H1 (cell line): Measurements from ENCODE around the gene RAD9B. TPM values are rescaled to one million over a fixed set of nuclear protein-coding genes. Genes with fewer than 3 reads are reported as not detected.

ENCODE experiments used
- CTCF ChIA-PET: fragments of 300-600 bp; sonication (Branson Sonifier 250); formaldehyde crosslinking; loops from one replicate; lab custom pipeline; 2021; ENCODE audit not compliant: partially characterized antibody; lab: Charles Lee
- POLR2A ChIA-PET: fragments of 300-600 bp; sonication (Branson Sonifier 250); formaldehyde crosslinking; loops from one replicate; lab custom pipeline; 2021; ENCODE audit warnings: inconsistent platforms; ENCODE audit not compliant: partially characterized antibody; lab: Charles Lee
- DNase-seq, 2 experiments: peaks; one replicate each; pipeline versions ENCODE4 v3.0.0 to v3.0.0-alpha.2; 2010 to 2022; ENCODE audit warnings: low spot score in 2 of 2, low read depth in 1 of 2, mixed read lengths in 1 of 2
- FAIRE-seq: peaks from 2 replicates; lab custom pipeline; 2011; peaks lifted over from hg19 to GRCh38; lab: Jason Lieb, UNC
- H2AFZ ChIP-seq: 2 replicates; pipeline ENCODE4 v1.8.1; 2012; ENCODE audit warnings: low read length, inconsistent platforms
- H2AK5ac ChIP-seq: 2 replicates; pipeline ENCODE4 v1.6.1; 2013; ENCODE audit warnings: low read depth, low read length
- H2BK120ac ChIP-seq: replicated peaks from 2 replicates; pipeline ENCODE3; 2013; ENCODE audit warnings: low read depth, low read length, inconsistent platforms
- H2BK12ac ChIP-seq: 2 replicates; pipeline ENCODE4 v1.6.1; 2013; ENCODE audit warnings: low read depth, low read length
- H2BK15ac ChIP-seq: 2 replicates; pipeline ENCODE4 v1.6.1; 2013; ENCODE audit warnings: low read length
- H2BK20ac ChIP-seq: 2 replicates; pipeline ENCODE4 v1.6.1; 2013; ENCODE audit warnings: low read length
- H2BK5ac ChIP-seq: 2 replicates; pipeline ENCODE4 v1.6.1; 2013; ENCODE audit warnings: low read depth, low read length
- H3K14ac ChIP-seq: 2 replicates; pipeline ENCODE4 v1.6.1; 2013; ENCODE audit warnings: inconsistent platforms; ENCODE audit not compliant: insufficient read length
- H3K18ac ChIP-seq: 2 replicates; pipeline ENCODE4 v1.6.1; 2013; ENCODE audit warnings: low read length; ENCODE audit errors: extremely low read depth
- H3K23ac ChIP-seq: 2 replicates; pipeline ENCODE4 v1.6.1; 2013; ENCODE audit warnings: inconsistent platforms; ENCODE audit not compliant: insufficient read length
- H3K23me2 ChIP-seq: 2 replicates; pipeline ENCODE4 v1.6.1; 2013; ENCODE audit warnings: low read depth, low read length
- H3K27ac ChIP-seq: 2 replicates; pipeline ENCODE4 v1.6.1; 2011; ENCODE audit warnings: low read depth, low read length, inconsistent platforms
- H3K27me3 ChIP-seq, 4 experiments: replicated peaks in 1 of 4; 1 replicate in 1 of 4; 2 replicates in 3 of 4; pipeline versions ENCODE4 v1.6.1 to v1.8.1; 2011 to 2013; ENCODE audit warnings: low read length in 3 of 4, mild to moderate bottlenecking in 3 of 4, inconsistent platforms in 2 of 4, mixed read lengths in 2 of 4, moderate library complexity in 1 of 4; ENCODE audit not compliant: control insufficient read depth in 3 of 4, insufficient read depth in 3 of 4; ENCODE audit errors: extremely low read depth in 1 of 4
- H3K36me3 ChIP-seq, 4 experiments: 2 replicates each; pipeline versions ENCODE4 v1.6.1 to v1.8.1; 2011 to 2013; ENCODE audit warnings: mild to moderate bottlenecking in 4 of 4, low read length in 3 of 4, moderate library complexity in 2 of 4, control low read depth in 1 of 4, inconsistent platforms in 1 of 4; ENCODE audit not compliant: insufficient read depth in 4 of 4, control insufficient read depth in 2 of 4
- H3K4ac ChIP-seq: replicated peaks from 2 replicates; pipeline ENCODE3; 2013; ENCODE audit warnings: low read length, low read depth, mixed read lengths, inconsistent platforms; ENCODE audit not compliant: insufficient read length
- H3K4me1 ChIP-seq, 4 experiments: replicated peaks in 1 of 4; 1 replicate in 1 of 4; 2 replicates in 3 of 4; pipeline versions ENCODE4 v1.6.1 to v1.8.1; 2011 to 2013; ENCODE audit warnings: low read length in 3 of 4, inconsistent platforms in 2 of 4, mixed read lengths in 1 of 4; ENCODE audit not compliant: insufficient read depth in 4 of 4, control insufficient read depth in 3 of 4
- H3K4me2 ChIP-seq, 2 experiments: 2 replicates each; pipeline versions ENCODE4 v1.6.1 to v1.8.1; 2011 to 2013; ENCODE audit warnings: low read depth in 2 of 2, low read length in 2 of 2, control low read depth in 1 of 2, inconsistent platforms in 1 of 2, mild to moderate bottlenecking in 1 of 2; ENCODE audit not compliant: insufficient read depth in 1 of 2
- H3K4me3 ChIP-seq, 4 experiments: fragments of 200-600, 300-600 bp in 1 of 4; sonication (generic), shearing (Covaris generic), sonication (Bioruptor Twin) in 1 of 4; 2 replicates each; pipeline versions ENCODE4 v1.5.1 to v1.8.1; 2011 to 2016; ENCODE audit warnings: low read length in 4 of 4, low read depth in 3 of 4, control low read depth in 2 of 4, inconsistent platforms in 2 of 4, mild to moderate bottlenecking in 2 of 4, mixed read lengths in 1 of 4, moderate library complexity in 1 of 4; ENCODE audit not compliant: insufficient read depth in 2 of 4; ENCODE audit errors: extremely low read depth in 1 of 4
- H3K56ac ChIP-seq: replicated peaks from 2 replicates; pipeline ENCODE3; 2013; ENCODE audit warnings: low read depth, mild to moderate bottlenecking, mixed read lengths, low read length, inconsistent platforms; ENCODE audit not compliant: insufficient read length
- H3K79me1 ChIP-seq: 2 replicates; pipeline ENCODE4 v1.6.1; 2013; ENCODE audit warnings: low read depth, low read length, control low read depth
- H3K79me2 ChIP-seq, 2 experiments: 2 replicates each; pipeline versions ENCODE4 v1.6.1 to v1.8.1; 2012 to 2013; ENCODE audit warnings: low read length in 2 of 2, mild to moderate bottlenecking in 2 of 2, inconsistent platforms in 1 of 2; ENCODE audit not compliant: insufficient read depth in 2 of 2, control insufficient read depth in 1 of 2
- H3K9ac ChIP-seq, 4 experiments: replicated peaks in 1 of 4; 1 replicate in 1 of 4; 2 replicates in 3 of 4; pipeline versions ENCODE4 v1.6.1 to v1.8.1; 2011 to 2013; ENCODE audit warnings: low read depth in 3 of 4, low read length in 3 of 4, control low read depth in 2 of 4, mild to moderate bottlenecking in 2 of 4, moderate library complexity in 2 of 4, inconsistent platforms in 1 of 4; ENCODE audit errors: extremely low read depth in 1 of 4
- H3K9me3 ChIP-seq, 2 experiments: 2 replicates each; pipeline versions ENCODE4 v1.6.1 to v1.8.1; 2012 to 2013; ENCODE audit warnings: mild to moderate bottlenecking in 2 of 2, moderate library complexity in 2 of 2, control low read depth in 1 of 2, inconsistent platforms in 1 of 2, low read depth in 1 of 2, low read length in 1 of 2, mixed read lengths in 1 of 2; ENCODE audit not compliant: insufficient read depth in 2 of 2
- H4K20me1 ChIP-seq, 2 experiments: replicated peaks in 1 of 2; 2 replicates each; pipeline versions ENCODE3 to v1.8.1; 2011 to 2013; ENCODE audit warnings: inconsistent platforms in 2 of 2, low read length in 2 of 2, mild to moderate bottlenecking in 1 of 2; ENCODE audit not compliant: insufficient read depth in 2 of 2, control insufficient read depth in 1 of 2
- H4K5ac ChIP-seq: 2 replicates; pipeline ENCODE4 v1.6.1; 2013; ENCODE audit warnings: low read length, low read depth, mixed read lengths, inconsistent platforms; ENCODE audit not compliant: insufficient read length
- H4K8ac ChIP-seq: 2 replicates; pipeline ENCODE4 v1.8.0; 2013; ENCODE audit warnings: mild to moderate bottlenecking, moderate library complexity, low read length, inconsistent platforms; ENCODE audit not compliant: insufficient read depth; ENCODE audit errors: extremely low read depth
- H4K91ac ChIP-seq: replicated peaks from 2 replicates; pipeline ENCODE3; 2013; ENCODE audit warnings: low read length, mixed read lengths, inconsistent platforms; ENCODE audit not compliant: insufficient read length
- CBX8 ChIP-seq: fragments of 300-800, 300-1000 bp; sonication (generic); IDR thresholded peaks from 2 replicates; pipeline ENCODE4 v1.7.1; 2016; ENCODE audit warnings: low read depth, low read length, borderline replicate concordance
- CTBP2 ChIP-seq: IDR thresholded peaks from 2 replicates; pipeline ENCODE4 v1.7.0; 2011; ENCODE audit warnings: borderline replicate concordance, mild to moderate bottlenecking, moderate library complexity, mixed read lengths, low read length; ENCODE audit not compliant: insufficient read depth, insufficient read length
- FOSL1 ChIP-seq: IDR thresholded peaks from 2 replicates; pipeline ENCODE4 v1.6.1; 2011; ENCODE audit warnings: mild to moderate bottlenecking, low read depth, low read length, moderate library complexity; ENCODE audit not compliant: insufficient read depth
- POU5F1 ChIP-seq: IDR thresholded peaks from 2 replicates; pipeline ENCODE4 v1.6.1; 2011; ENCODE audit warnings: low read depth, mild to moderate bottlenecking, low read length, moderate library complexity
- SIN3A ChIP-seq, 2 experiments: IDR thresholded peaks in 1 of 2; conservative IDR thresholded peaks in 1 of 2; 2 replicates each; pipeline ENCODE4 v1.6.1; 2011 to 2012; ENCODE audit warnings: low read length in 2 of 2, improper control_type of control experiment in 1 of 2, low read depth in 1 of 2, mild to moderate bottlenecking in 1 of 2
- SP1 ChIP-seq: IDR thresholded peaks from 2 replicates; pipeline ENCODE4 v1.6.1; 2011; ENCODE audit warnings: low read depth, low read length
- SRF ChIP-seq: IDR thresholded peaks from 2 replicates; pipeline ENCODE4 v1.6.1; 2011; ENCODE audit warnings: mild to moderate bottlenecking, low read depth, low read length, moderate library complexity
- SUZ12 ChIP-seq: fragments of 200-600 bp; sonication (generic); IDR thresholded peaks from 2 replicates; pipeline ENCODE4 v1.6.1; 2012; ENCODE audit warnings: mild to moderate bottlenecking, inconsistent platforms, low read length, moderate library complexity, mixed read lengths
- YY1 ChIP-seq: IDR thresholded peaks from 2 replicates; pipeline ENCODE4 v1.6.1; 2011; ENCODE audit warnings: low read depth, mild to moderate bottlenecking, low read length
- ZNF274 ChIP-seq: IDR thresholded peaks from 2 replicates; pipeline ENCODE4 v1.7.0; 2012; ENCODE audit warnings: low read length, borderline replicate concordance; ENCODE audit errors: extremely low read depth
- WGBS, 2 experiments: shearing (Covaris generic) in 1 of 2; methylation state at CpG; one replicate each; pipeline versions ENCODE4 v1.1.6 to v1.1.7; 2013 to 2015; ENCODE audit warnings: low lambda C conversion rate in 2 of 2, mixed read lengths in 2 of 2, inconsistent platforms in 1 of 2, low coverage in 1 of 2, missing lambda C conversion rate in 1 of 2; ENCODE audit not compliant: insufficient replicate concordance in 2 of 2, insufficient coverage in 1 of 2, insufficient read length in 1 of 2; ENCODE audit errors: extremely low coverage in 1 of 2, missing lambda C conversion rate in 1 of 2; 5-methylcytosine and 5-hydroxymethylcytosine counted together
- polyA plus RNA-seq, 7 experiments: library from polyadenylated mRNA; depleted of rRNA in 3 of 7; stranded (reverse) in 5 of 7; unstranded in 2 of 7; fragments of >200 nt in 5 of 7; fragments of 200-250 nt in 2 of 7; gene quantifications; 1 replicate in 5 of 7; 2 replicates in 1 of 7; 4 replicates in 1 of 7; pipeline versions ENCODE4 v1.2.1 to v1.2.3, GENCODE V29; 2011 to 2013; ENCODE audit warnings: missing spikeins in 2 of 7, mixed read lengths in 2 of 7
- total RNA-seq: library from RNA; stranded (reverse); fragmentation: NEBNext Ultra II Directional; extraction: Animal tissue kit (Norgen Biotek cat#: 25700); gene quantifications from 2 replicates; pipeline ENCODE4 v1.2.1, GENCODE V29; 2021
- TF ChIP-seq, protein P1 (sequence below): IDR thresholded peaks from 2 replicates; pipeline ENCODE4 v1.6.1; 2012; ENCODE audit warnings: inconsistent platforms

The RAD9B gene
- total and polyA plus RNA-seq, 2 of the 8 experiments (the other 6 are each of a cell fraction or from before 2014, with no cell fraction given) = 0.06 TPM; not detected in 1

DNA sequence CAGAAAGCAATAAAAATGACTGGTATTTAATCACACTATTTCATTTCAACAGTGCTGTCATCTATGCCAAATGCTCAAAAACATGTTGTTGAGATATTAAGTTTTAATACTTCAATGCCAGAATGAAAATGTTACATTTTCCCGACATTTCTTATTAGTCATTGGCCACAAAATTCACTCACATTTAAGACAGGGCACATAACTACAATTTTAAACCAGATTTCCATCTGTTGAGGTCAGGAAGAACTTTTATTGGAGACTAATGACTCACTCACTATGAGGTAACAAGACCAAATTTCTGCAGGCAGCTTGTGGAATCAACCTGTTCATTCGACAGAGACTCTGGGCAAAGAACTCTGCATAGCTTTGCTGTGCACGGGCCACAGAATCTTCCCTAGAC is 44.2 kb downstream of the RAD9B start:
- Histone ChIP-seq H4K20me1 (no peaks in the 10 kb centered on the region), H3K4me1 (0 out of 7 replicates have a peak, but pooled peaks cover 0 to 2% (median 0%) of the 10 kb centered on the region in 4 experiments), H3K14ac (no peak overlapping the region), H2BK12ac (no peak overlapping the region), H2BK15ac (no peak overlapping the region), H3K79me1 (peaks cover 4% of the 10 kb centered on the region; the same call in 1 of the 2 replicates), H2BK120ac (no peak overlapping the region), H3K79me2 (no peaks in the 10 kb centered on the region), H3K23me2 (no peaks in the 10 kb centered on the region), H3K23ac (no peak overlapping the region), H2AK5ac (no peak overlapping the region), H2AFZ (no peak overlapping the region), H3K18ac (no peak overlapping the region), H4K91ac (no peak overlapping the region), H3K27ac (no peak overlapping the region), H3K36me3 (peaks cover 0 to 2% (median 0%) of the 10 kb centered on the region in 4 experiments; a peak in 2 of 8 replicates), H2BK20ac (no peak overlapping the region), H3K9ac (peak overlapping the region in 1 of 4 experiments; percentile 43; a peak in 1 of 7 replicates), H2BK5ac (no peak overlapping the region), H3K27me3 (no peaks in the 10 kb centered on the region), H3K4ac (no peak overlapping the region), H4K5ac (no peak overlapping the region), H3K9me3 (no peaks in the 10 kb centered on the region), H3K56ac (no peak overlapping the region), H4K8ac (no peak overlapping the region), H3K4me3 (no peak overlapping the region), H3K4me2 (no peak overlapping the region)
- no peak for FAIRE-seq
- 90% methylated on average over 3 of the region's 3 CpGs; no CpG with 5 or more reads in 1 of the 2 experiments for WGBS, 2 experiments
- ChIA-PET CTCF (no interaction called here), POLR2A (no interaction called here)
- DNase-seq = no peak
- no peak for TF ChIP-seq SP1
- TF ChIP-seq POU5F1 = no peak
- TF ChIP-seq FOSL1 = no peak
- TF ChIP-seq SUZ12 = no peak
- TF ChIP-seq SRF = no peak
- no peak for TF ChIP-seq CTBP2
- TF ChIP-seq CBX8 = no peak
- no peak for TF ChIP-seq YY1
- no peak for TF ChIP-seq ZNF274
- no peak for TF ChIP-seq SIN3A (conservative IDR thresholded peaks at IDR 0.05 in 1 of 2, IDR thresholded peaks at IDR 0.05 in 1 of 2; ENCODE audit: low read depth in 1 of 2, low read length in 2 of 2)
- TF ChIP-seq, protein P1, sequence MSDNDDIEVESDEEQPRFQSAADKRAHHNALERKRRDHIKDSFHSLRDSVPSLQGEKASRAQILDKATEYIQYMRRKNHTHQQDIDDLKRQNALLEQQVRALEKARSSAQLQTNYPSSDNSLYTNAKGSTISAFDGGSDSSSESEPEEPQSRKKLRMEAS = no peak
